GM12801 (cell line): ENCODE data around the gene HDAC4.

ENCODE experiments used
- TF ChIP-seq, protein P1 (sequence below): IDR thresholded peaks from one replicate; pipeline ENCODE4 v1.5.1; 2011; ENCODE audit warnings: control low read depth; ENCODE audit not compliant: insufficient read length; ENCODE audit errors: extremely low read depth

The HDAC4 gene

DNA sequence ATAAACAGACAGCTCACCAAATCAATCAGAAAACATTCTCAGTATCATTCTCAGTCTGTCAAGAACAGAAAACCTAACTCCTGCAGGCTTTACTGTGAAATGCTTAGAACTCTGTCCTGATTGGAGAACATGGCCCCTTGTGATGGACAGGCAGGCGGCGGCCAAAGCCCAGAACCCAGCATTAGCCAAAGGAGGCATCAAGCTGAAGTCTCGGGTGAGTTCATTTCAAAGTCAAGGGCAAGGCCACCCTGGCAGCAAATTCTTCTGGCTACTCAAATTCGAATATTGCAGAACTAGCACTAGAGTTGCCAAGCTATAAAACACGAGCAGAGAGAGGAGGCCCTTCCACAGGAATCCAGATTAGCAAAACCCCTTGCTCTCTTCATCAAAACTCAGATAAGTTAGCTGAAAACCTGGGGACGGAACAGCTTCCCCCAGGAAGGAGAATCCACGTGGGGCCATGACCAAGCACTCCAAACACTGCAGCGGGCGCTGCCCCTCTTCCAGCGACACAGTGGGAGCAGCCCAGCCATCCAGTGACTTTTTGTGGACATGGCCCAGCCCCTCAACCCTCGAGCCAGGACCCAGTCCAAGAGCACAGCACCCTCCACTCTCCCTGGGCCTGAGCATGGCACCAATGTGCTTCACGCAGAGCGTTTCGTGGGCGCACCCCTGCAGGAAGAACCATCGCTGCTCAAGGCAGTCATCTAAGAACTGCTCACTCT lies 98.6 kb downstream of the HDAC4 start:
- TF ChIP-seq, protein P1, sequence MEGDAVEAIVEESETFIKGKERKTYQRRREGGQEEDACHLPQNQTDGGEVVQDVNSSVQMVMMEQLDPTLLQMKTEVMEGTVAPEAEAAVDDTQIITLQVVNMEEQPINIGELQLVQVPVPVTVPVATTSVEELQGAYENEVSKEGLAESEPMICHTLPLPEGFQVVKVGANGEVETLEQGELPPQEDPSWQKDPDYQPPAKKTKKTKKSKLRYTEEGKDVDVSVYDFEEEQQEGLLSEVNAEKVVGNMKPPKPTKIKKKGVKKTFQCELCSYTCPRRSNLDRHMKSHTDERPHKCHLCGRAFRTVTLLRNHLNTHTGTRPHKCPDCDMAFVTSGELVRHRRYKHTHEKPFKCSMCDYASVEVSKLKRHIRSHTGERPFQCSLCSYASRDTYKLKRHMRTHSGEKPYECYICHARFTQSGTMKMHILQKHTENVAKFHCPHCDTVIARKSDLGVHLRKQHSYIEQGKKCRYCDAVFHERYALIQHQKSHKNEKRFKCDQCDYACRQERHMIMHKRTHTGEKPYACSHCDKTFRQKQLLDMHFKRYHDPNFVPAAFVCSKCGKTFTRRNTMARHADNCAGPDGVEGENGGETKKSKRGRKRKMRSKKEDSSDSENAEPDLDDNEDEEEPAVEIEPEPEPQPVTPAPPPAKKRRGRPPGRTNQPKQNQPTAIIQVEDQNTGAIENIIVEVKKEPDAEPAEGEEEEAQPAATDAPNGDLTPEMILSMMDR: no peak

DNA sequence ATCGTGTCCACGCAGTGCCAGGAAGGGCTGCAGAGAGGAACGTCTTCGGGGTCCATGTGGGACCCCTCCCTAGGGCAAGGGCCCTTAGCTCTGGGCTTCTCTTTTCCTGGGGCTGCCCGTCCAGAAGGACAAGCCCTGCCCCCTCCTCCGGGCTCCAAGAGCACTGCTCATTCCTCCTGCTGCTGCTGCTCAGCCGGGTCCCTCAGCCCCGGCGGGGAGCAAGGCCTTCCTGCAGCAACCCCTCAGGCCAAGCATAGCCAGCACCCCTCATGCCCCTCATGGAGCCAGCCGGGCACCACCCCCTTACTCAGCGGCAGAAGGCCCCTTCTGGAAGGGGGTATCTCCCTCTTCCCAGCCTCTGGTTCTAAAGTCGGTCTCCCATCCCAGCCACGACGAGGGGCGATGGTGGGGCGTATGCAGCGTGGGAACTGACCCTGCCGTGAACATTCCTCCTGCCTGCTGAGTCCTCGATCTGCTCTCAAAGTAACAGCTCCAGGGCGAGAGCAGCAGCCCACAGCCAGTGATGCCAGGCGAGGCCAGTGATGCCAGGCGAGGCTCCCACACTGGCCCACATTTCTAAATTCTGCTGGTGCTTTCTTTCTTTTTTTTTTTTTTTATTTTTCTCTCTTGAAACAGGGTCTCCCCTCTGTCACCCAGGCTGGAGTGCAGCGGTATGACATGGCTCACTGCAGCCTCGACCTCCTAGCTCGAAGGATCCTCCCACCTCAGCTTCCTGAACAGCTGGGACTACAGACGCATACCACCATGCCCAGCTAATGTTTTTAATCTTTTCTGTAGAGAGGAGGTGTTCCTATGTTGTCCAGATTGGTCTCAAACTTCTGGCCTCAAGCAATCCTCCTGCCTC lies 99.7 kb downstream of the HDAC4 start:
- TF ChIP-seq, protein P1: no peak

GRCh38 chr2:239300242-239300641 lies 100.6 kb downstream of the HDAC4 start:
- TF ChIP-seq, protein P1: no peak

- TF ChIP-seq, protein P1: no peak
Observed at GRCh38 chr2:239299218-239299939, 101.4 kb downstream of the HDAC4 start.

- TF ChIP-seq, protein P1: no peak
Observed at GRCh38 chr2:239298116-239298804, 102.6 kb downstream of the HDAC4 start.

DNA sequence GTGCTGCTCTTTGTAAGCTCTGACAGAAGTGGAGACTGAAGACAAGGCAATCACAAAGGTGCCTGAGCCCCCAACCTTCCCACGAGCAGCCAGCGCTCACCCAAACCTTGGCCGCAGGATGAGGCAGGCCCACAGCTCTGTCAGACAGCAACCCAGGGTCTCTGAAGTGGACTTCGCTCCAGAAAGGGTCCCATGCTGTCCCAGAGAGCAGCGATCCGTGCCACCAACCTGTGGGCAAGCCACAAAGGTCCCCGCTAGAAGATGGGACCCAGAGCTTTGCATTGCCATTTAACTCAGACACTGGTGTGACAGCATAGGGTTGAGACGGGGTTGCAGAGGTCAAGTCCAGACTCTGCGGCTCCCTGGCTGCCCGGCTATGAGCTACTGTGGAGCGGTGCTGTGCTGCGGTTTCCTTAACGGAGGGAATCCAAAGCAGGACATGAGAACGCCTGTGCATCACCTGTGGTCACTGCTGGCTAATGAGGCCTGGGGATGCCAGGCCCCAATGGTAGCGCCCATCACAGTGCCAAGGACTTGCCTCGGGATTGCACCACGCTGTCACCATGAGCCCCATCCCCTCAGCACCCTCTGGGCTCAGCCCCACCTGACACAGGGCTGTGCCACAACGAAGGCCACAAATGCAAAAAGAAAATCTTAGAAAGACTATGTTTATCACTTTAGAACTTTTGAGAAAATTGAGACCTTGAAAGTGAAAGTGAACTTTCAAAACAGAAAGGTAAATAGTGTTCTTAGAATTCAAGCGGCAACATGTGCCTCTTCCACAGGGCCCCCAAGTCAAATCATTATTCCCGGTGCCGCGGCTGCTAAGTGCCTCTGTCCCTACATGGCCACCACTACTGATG lies 103.4 kb downstream of the HDAC4 start:
- TF ChIP-seq, protein P1: no peak
